GM18502 (cell line): ENCODE measurements around the gene BEND7.

ENCODE experiments used
- ATAC-seq: cut with Tn5 transposase; IDR thresholded peaks from one replicate; pipeline ENCODE4 v1.9.1; 2021; ENCODE audit warnings: mild to moderate bottlenecking; ENCODE audit not compliant: unreplicated experiment, poor library complexity

Gene BEND7

DNA sequence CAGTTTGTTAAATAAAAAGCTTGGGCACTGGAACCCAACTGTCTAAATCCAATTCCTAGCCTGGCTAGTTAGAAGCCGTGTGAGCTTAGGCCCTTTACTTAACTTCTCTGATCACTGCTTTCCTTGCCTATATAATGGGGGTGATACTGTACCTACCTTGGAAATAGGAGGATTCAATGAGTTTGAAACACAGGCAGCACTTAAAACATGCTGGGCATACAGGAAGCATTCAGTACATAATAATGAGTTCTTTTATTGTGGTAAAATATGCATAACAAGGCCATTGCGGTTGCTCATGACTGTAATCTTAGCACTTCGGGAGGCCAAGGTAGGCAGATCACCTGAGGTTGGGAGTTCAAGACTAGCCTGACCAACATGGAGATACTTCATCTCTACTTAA, 133.3 kb downstream of the BEND7 start:
- ATAC-seq = no peak

DNA sequence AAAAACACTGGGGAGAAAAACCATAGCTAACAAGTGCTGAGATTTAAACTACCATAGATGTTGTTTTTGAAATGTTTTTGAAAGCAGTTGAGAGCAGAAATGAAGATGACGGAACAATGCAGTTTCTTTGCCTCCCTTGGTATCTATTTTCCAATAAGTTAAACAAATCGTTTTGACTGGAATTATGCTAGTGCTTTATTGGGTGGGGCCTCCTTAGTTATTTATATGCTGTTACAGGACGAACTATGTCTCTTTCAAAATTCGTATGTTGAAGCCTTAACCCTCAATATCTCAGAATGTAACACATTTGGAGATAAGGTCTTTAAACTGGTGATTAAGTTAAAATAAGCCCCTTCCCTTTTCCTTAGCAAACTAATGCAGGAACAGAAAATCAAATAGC, 135.2 kb downstream of the BEND7 start:
- no peak for ATAC-seq

DNA sequence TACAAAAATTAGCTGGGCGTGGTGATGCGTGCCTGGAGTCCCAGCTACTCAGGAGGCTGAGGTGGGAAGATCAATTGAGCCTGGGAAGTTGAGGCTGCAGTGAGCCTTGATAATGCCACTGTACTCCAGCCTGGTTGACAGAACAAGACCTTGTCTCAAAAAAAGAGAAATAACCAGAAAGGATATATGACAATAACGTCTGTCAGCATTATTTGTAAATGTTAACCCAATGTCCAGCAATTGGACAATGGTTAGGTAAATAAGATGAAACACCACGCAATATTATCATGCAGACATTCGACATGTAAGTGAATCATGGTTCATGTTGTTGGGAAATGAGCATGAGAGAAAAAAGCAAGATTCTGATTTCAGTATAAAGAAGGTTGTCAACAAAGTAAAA, 136.1 kb downstream of the BEND7 start:
- no peak for ATAC-seq
